K562 (cell line): ENCODE measurements around the gene USP15. TPM values are rescaled to one million over a fixed set of nuclear protein-coding genes. Genes with fewer than 3 reads are reported as not detected.

Experiments used
- ATAC-seq: fragments of 200-7000 bp; cut with Tn5 transposase; 3 replicates; pipeline ENCODE4 v1.9.1; 2020; ENCODE audit warnings: moderate library complexity
- BruUV-seq: library from RNA; stranded (reverse); fragments of 400-500 nt; replicated peaks from 2 replicates; lab custom pipeline; 2021; lab: Mats Ljungman, UMichigan
- CTCF ChIA-PET: fragments of 300-600 bp; formaldehyde crosslinking; extraction: SDS; loops from one replicate; lab custom pipeline; 2021; ENCODE audit warnings: low intra/inter-chr PET ratio; lab: Yijun Ruan, JAX
- POLR2A ChIA-PET: fragments of 300-600, 350-650 bp; sonication (Branson Sonifier 250); formaldehyde crosslinking; extraction: SDS; loops from one replicate; lab custom pipeline; 2021; ENCODE audit warnings: antibody characterized with exemption, inconsistent platforms; lab: Yijun Ruan, JAX
- DNase-seq, 4 experiments: peaks; one replicate each; pipeline versions ENCODE4 v3.0.0 to v3.0.0-alpha.2; 2011 to 2018; ENCODE audit warnings: low spot score in 3 of 4, mixed read lengths in 3 of 4; ENCODE audit errors: extremely low read depth in 1 of 4
- FAIRE-seq: peaks from 2 replicates; lab custom pipeline; 2011; peaks lifted over from hg19 to GRCh38; lab: Jason Lieb, UNC
- H2AFZ ChIP-seq: 2 replicates; pipeline ENCODE4 v1.6.0; 2011; ENCODE audit warnings: low read depth, low read length, control low read depth, inconsistent platforms
- H3K27ac ChIP-seq: fragments of 200-600 bp; 3 replicates; pipeline ENCODE4 v1.8.0; 2011; ENCODE audit warnings: low read depth, mild to moderate bottlenecking, control low read depth, inconsistent platforms, low read length, moderate library complexity, mixed read lengths; ENCODE audit errors: extremely low read depth
- H3K27me3 ChIP-seq, 2 experiments: fragments of 300-600 bp in 1 of 2; 2 replicates in 1 of 2; 3 replicates in 1 of 2; pipeline versions ENCODE4 v1.6.0 to v1.8.0; 2011; ENCODE audit warnings: inconsistent platforms in 2 of 2, low read length in 2 of 2, mild to moderate bottlenecking in 1 of 2, mixed read lengths in 1 of 2, moderate library complexity in 1 of 2; ENCODE audit not compliant: control insufficient read depth in 2 of 2, insufficient read depth in 2 of 2
- H3K36me3 ChIP-seq: fragments of 300-600 bp; 3 replicates; pipeline ENCODE4 v1.8.0; 2011; ENCODE audit warnings: mild to moderate bottlenecking, low read length, inconsistent platforms; ENCODE audit not compliant: control insufficient read depth, insufficient read depth
- H3K4me1 ChIP-seq, 2 experiments: fragments of 200-600 bp in 1 of 2; replicated peaks in 1 of 2; 2 replicates in 1 of 2; 3 replicates in 1 of 2; pipeline versions ENCODE4 v1.5.1 to v1.8.0; 2011; ENCODE audit warnings: inconsistent platforms in 2 of 2, low read length in 2 of 2, mild to moderate bottlenecking in 1 of 2, mixed read lengths in 1 of 2, moderate library complexity in 1 of 2; ENCODE audit not compliant: control insufficient read depth in 2 of 2, insufficient read depth in 2 of 2
- H3K4me2 ChIP-seq: 2 replicates; pipeline ENCODE4 v1.6.1; 2011; ENCODE audit warnings: low read length, control low read depth, inconsistent platforms, mixed read lengths; ENCODE audit not compliant: insufficient read depth
- H3K4me3 ChIP-seq: fragments of 200-600 bp; sonication (generic), shearing (Covaris generic); 2 replicates; pipeline ENCODE4 v1.5.1; 2016; ENCODE audit warnings: control low read depth, inconsistent platforms
- H3K79me2 ChIP-seq: fragments of 200-600 bp; 3 replicates; pipeline ENCODE4 v1.8.0; 2011; ENCODE audit warnings: low read length, inconsistent platforms; ENCODE audit not compliant: control insufficient read depth, insufficient read depth
- H3K9ac ChIP-seq, 2 experiments: 2 replicates each; pipeline versions ENCODE4 v1.6.0 to v1.6.1; 2011; ENCODE audit warnings: low read depth in 2 of 2, low read length in 2 of 2, control low read depth in 1 of 2, inconsistent platforms in 1 of 2, mild to moderate bottlenecking in 1 of 2, mixed read lengths in 1 of 2; ENCODE audit not compliant: insufficient read depth in 1 of 2
- H3K9me1 ChIP-seq: one replicate; pipeline ENCODE4 v1.6.0; 2011; ENCODE audit warnings: inconsistent platforms, mild to moderate bottlenecking, low read length, moderate library complexity; ENCODE audit not compliant: control insufficient read depth, insufficient read depth
- H3K9me3 ChIP-seq: replicated peaks from 2 replicates; pipeline ENCODE4 v1.5.1; 2011; ENCODE audit warnings: low read depth, low read length, inconsistent platforms; ENCODE audit not compliant: control insufficient read depth, insufficient read depth
- H4K20me1 ChIP-seq: replicated peaks from 2 replicates; pipeline ENCODE4 v1.6.1; 2011; ENCODE audit warnings: low read length, inconsistent platforms, mixed read lengths; ENCODE audit not compliant: control insufficient read depth, insufficient read depth
- ARID1B ChIP-seq: fragments of 450-650 bp; IDR thresholded peaks from 2 replicates; pipeline ENCODE4 v1.6.1; 2016; ENCODE audit warnings: antibody characterized with exemption, mild to moderate bottlenecking, inconsistent platforms
- EP300 ChIP-seq: IDR thresholded peaks from 2 replicates; pipeline ENCODE4 v1.6.1; 2012; ENCODE audit warnings: low read length, improper control_type of control experiment
- ETS1 ChIP-seq: conservative IDR thresholded peaks from 2 replicates; pipeline ENCODE4 v1.6.1; 2011; ENCODE audit warnings: low read depth, mild to moderate bottlenecking, low read length; ENCODE audit not compliant: control insufficient read depth
- ETV1 ChIP-seq: fragments of 450-650 bp; conservative IDR thresholded peaks from 2 replicates; pipeline ENCODE4 v1.6.1; 2016; ENCODE audit warnings: missing genetic modification characterization, control low read depth, low read depth, missing compliant biosample characterization
- MECOM ChIP-seq: fragments of 250-450 bp; sonication (Bioruptor Pico); IDR thresholded peaks from 2 replicates; pipeline ENCODE4 v1.8.0; 2022; ENCODE audit warnings: inconsistent platforms
- MEIS2 ChIP-seq: fragments of 450-650 bp; IDR thresholded peaks from 2 replicates; pipeline ENCODE4 v1.6.1; 2014; ENCODE audit warnings: mild to moderate bottlenecking; ENCODE audit not compliant: partially characterized antibody
- PBX2 ChIP-seq, 2 experiments: IDR thresholded peaks in 1 of 2; conservative IDR thresholded peaks in 1 of 2; 2 replicates each; pipeline ENCODE4 v1.6.1; 2016; ENCODE audit warnings: low read depth in 2 of 2, mild to moderate bottlenecking in 1 of 2, missing compliant biosample characterization in 1 of 2, missing genetic modification characterization in 1 of 2, moderate library complexity in 1 of 2
- ZNF217 ChIP-seq: sonication (generic); formaldehyde crosslinking; IDR thresholded peaks from 2 replicates; pipeline ENCODE4 v1.8.0; 2022; ENCODE audit warnings: mild to moderate bottlenecking, missing genetic modification reagents
- WGBS: fragments of 100-300 bp; shearing (Covaris generic); methylation state at CpG from one replicate; pipeline ENCODE4 v1.1.6; 2016; ENCODE audit warnings: low coverage, mixed read lengths; ENCODE audit not compliant: insufficient coverage; ENCODE audit errors: missing lambda C conversion rate; 5-methylcytosine and 5-hydroxymethylcytosine counted together
- in situ Hi-C: fragments of 300-500 bp; cut with MboI; formaldehyde crosslinking; loops from 4 replicates; pipeline ENCODE4 v1.15.0; 2018; ENCODE audit warnings: inconsistent platforms, mixed read lengths
- intact Hi-C: fragments of 100-400 bp; cut with micrococcal nuclease; formaldehyde crosslinking; loops from 2 replicates; pipeline ENCODE4 v1.14.2; 2022
- polyA plus RNA-seq, 8 experiments: library from polyadenylated mRNA; depleted of rRNA in 4 of 8; stranded (reverse) in 5 of 8; unstranded in 3 of 8; fragments of >200 nt; fragmentation: Nextera tagmentation in 2 of 8; fragmentation: Illumina TruSeq in 1 of 8; extraction: Ambion mirVana in 2 of 8; extraction: Trizol in 1 of 8; gene quantifications; 2 replicates each; pipeline versions ENCODE4 v1.2.1 to v1.2.3, GENCODE V29; 2011 to 2014; ENCODE audit warnings: inconsistent platforms in 1 of 8, missing spikeins in 1 of 8
- total RNA-seq, 7 experiments: library from RNA; depleted of rRNA in 6 of 7; stranded (reverse); fragments of >200 nt in 6 of 7; fragmentation: Illumina TruSeq in 2 of 7; extraction: Trizol in 2 of 7; gene quantifications; 2 replicates each; pipeline versions ENCODE4 v1.2.1 to v1.2.3, GENCODE V29; 2011 to 2021; ENCODE audit warnings: low replicate concordance in 1 of 7

USP15 gene
- total and polyA plus RNA-seq, 9 of the 15 experiments (the other 6 are each of a cell fraction or from before 2014, with no cell fraction given) = 140 to 272 (median 182) TPM

- H3K9me3 ChIP-seq = no peaks in the 10 kb centered on the region
- no peaks in the 10 kb centered on the region for H3K27me3 ChIP-seq
- TF ChIP-seq ZNF217 (no peak), PBX2 (CRISPR knock-in tag; IDR thresholded peaks at IDR 0.05; ENCODE audit: low read depth) (no peak), PBX2 (tag; conservative IDR thresholded peaks at IDR 0.05; ENCODE audit: low read depth) (peak; percentile 81), ARID1B (0 out of 2 replicates have a peak, but pooled peaks have one; percentile 35), MEIS2 (peak; percentile 63), ETS1 (no peak), ETV1 (tag) (0 out of 2 replicates have a peak, but pooled peaks have one; percentile 35), EP300 (0 out of 2 replicates have a peak, but pooled peaks have one; percentile 5), MECOM (CRISPR knock-in tag) (peak; percentile 78; the same call in 1 of the 2 replicates)
- H4K20me1 ChIP-seq = peaks cover 37% of the 10 kb centered on the region; the same call in 1 of the 2 replicates
- H3K27ac ChIP-seq = no peak overlapping the region; the same call in 2 of the 3 replicates
- in situ Hi-C loops = no loop called here
- FAIRE-seq (no peak), ATAC-seq (peak; percentile 37), DNase-seq (no peak)
- H3K9ac ChIP-seq = no peak overlapping the region
- H3K36me3 ChIP-seq = peaks cover 42% of the 10 kb centered on the region
- WGBS = 39% methylated on average over 2 of the region's 2 CpGs
- POLR2A ChIA-PET = interaction anchor here (0.7 to 1.0 kb wide), 4 partner anchors 11 to 192 kb away, joined by 3 to 6 read pairs (median 3); no protein-coding TSS in a partner anchor
- intact Hi-C loops = no loop called here
- no peak overlapping the region for H3K4me2 ChIP-seq
- no TSS peak for BruUV-seq
- H2AFZ ChIP-seq = no peak overlapping the region
- no peaks in the 10 kb centered on the region for H3K9me1 ChIP-seq
- H3K4me3 ChIP-seq = no peak overlapping the region
- CTCF ChIA-PET = no interaction called here
- peaks cover 100% of the 10 kb centered on the region for H3K79me2 ChIP-seq
- H3K4me1 ChIP-seq = peaks cover 6 to 47% of the 10 kb centered on the region in 2 experiments; a peak in 3 of 5 replicates
Measured at GRCh38 chr12:62278022-62278421, 17.8 kb downstream of the USP15 start.
